T-helper 1 cell (primary cell): ENCODE data around the gene DESI2.
"Not testable (repeated sequence)": the region's sequence is repeated elsewhere in the genome, so short reads cannot be mapped to it uniquely, and the experiment has no call there.

Experiments used
- DNase-seq, 5 donors: peaks; one replicate each; pipeline ENCODE4 v3.0.0-alpha.2; 2012 to 2020

DESI2 gene

GRCh38 chr1:244655186-244655585 is 2.3 kb downstream of the DESI2 start:
- DNase-seq: no peak

- DNase-seq: no peak
Measured at GRCh38 chr1:244657421-244657820, 4.5 kb downstream of the DESI2 start.

GRCh38 chr1:244659694-244660093 is 6.8 kb downstream of the DESI2 start:
- no peak for DNase-seq

- DNase-seq: no peak
Measured at GRCh38 chr1:244660595-244660994, 7.7 kb downstream of the DESI2 start.

- DNase-seq: not testable (repeated sequence)
Measured at GRCh38 chr1:244661569-244662312, 8.8 kb downstream of the DESI2 start.

- no peak for DNase-seq
Measured at GRCh38 chr1:244662599-244662998, 9.7 kb downstream of the DESI2 start.

GRCh38 chr1:244664353-244664752 is 11.4 kb downstream of the DESI2 start:
- no peak for DNase-seq

- DNase-seq: no peak
Measured at GRCh38 chr1:244665771-244666217, 12.9 kb downstream of the DESI2 start.

GRCh38 chr1:244666672-244667418 is 13.9 kb downstream of the DESI2 start:
- DNase-seq: not testable (repeated sequence)

- no peak for DNase-seq
Measured at GRCh38 chr1:244667797-244668196, 14.9 kb downstream of the DESI2 start.

- DNase-seq: no peak
Measured at GRCh38 chr1:244672946-244673682, 20.2 kb downstream of the DESI2 start.

GRCh38 chr1:244674446-244674845 is 21.5 kb downstream of the DESI2 start:
- no peak for DNase-seq

- DNase-seq: no peak
Measured at GRCh38 chr1:244675167-244675566, 22.2 kb downstream of the DESI2 start.

- no peak for DNase-seq
Measured at GRCh38 chr1:244678697-244679096, 25.8 kb downstream of the DESI2 start.

- no peak for DNase-seq
Measured at GRCh38 chr1:244680667-244681066, 27.7 kb downstream of the DESI2 start.

- DNase-seq: not testable (repeated sequence)
Measured at GRCh38 chr1:244682087-244682486, 29.2 kb downstream of the DESI2 start.

GRCh38 chr1:244695937-244696336 is 43.0 kb downstream of the DESI2 start:
- DNase-seq: no peak

- DNase-seq: no peak
Measured at GRCh38 chr1:244699741-244700140, 46.8 kb downstream of the DESI2 start.

- DNase-seq: no peak
Measured at GRCh38 chr1:244700808-244701207, 47.9 kb downstream of the DESI2 start.

- no peak for DNase-seq
Measured at GRCh38 chr1:244702620-244703019, 49.7 kb downstream of the DESI2 start.

- DNase-seq: no peak
Measured at GRCh38 chr1:244704107-244704506, 51.2 kb downstream of the DESI2 start.

GRCh38 chr1:244705261-244706234 is 52.6 kb downstream of the DESI2 start:
- no peak for DNase-seq
